Neural cell (in vitro differentiated cells): Measurements from ENCODE around the gene PPP3R2. TPM values are rescaled to one million over a fixed set of nuclear protein-coding genes. Genes with fewer than 3 reads are reported as not detected.

Source experiments
- H2AFZ ChIP-seq: fragments of 200-600, 300-800 bp; sonication (generic), shearing (Covaris generic); 2 replicates; pipeline ENCODE4 v1.6.0; 2014; ENCODE audit warnings: low read depth, mild to moderate bottlenecking, antibody characterized with exemption, low read length, moderate library complexity
- H3F3A ChIP-seq: fragments of 200-600 bp; shearing (Covaris generic); 2 replicates; pipeline ENCODE4 v1.6.1; 2016; ENCODE audit warnings: mild to moderate bottlenecking, moderate library complexity, mixed read lengths, antibody characterized with exemption, low read length; ENCODE audit not compliant: insufficient read depth, poor library complexity, severe bottlenecking
- H3K27ac ChIP-seq: fragments of 200-600, 300-800 bp; sonication (generic), shearing (Covaris generic); 2 replicates; pipeline ENCODE4 v1.5.1; 2014; ENCODE audit warnings: mild to moderate bottlenecking, low read length, moderate library complexity
- H3K27me3 ChIP-seq: fragments of 300-800, 200-600 bp; sonication (generic), shearing (Covaris generic); 2 replicates; pipeline ENCODE4 v1.6.0; 2014; ENCODE audit warnings: mild to moderate bottlenecking, low read depth, low read length, moderate library complexity; ENCODE audit not compliant: insufficient read depth
- H3K36me3 ChIP-seq: fragments of 300-800, 200-600 bp; sonication (generic), shearing (Covaris generic); 2 replicates; pipeline ENCODE4 v1.5.1; 2014; ENCODE audit warnings: mild to moderate bottlenecking, antibody characterized with exemption, low read length, moderate library complexity; ENCODE audit not compliant: insufficient read depth
- H3K4me2 ChIP-seq: fragments of 300-800, 200-600 bp; sonication (generic), shearing (Covaris generic); 2 replicates; pipeline ENCODE4 v1.6.0; 2014; ENCODE audit warnings: mild to moderate bottlenecking, low read length
- H3K4me3 ChIP-seq: fragments of 300-800, 200-600 bp; sonication (generic), shearing (Covaris generic); 2 replicates; pipeline ENCODE4 v1.5.1; 2014; ENCODE audit warnings: mild to moderate bottlenecking, low read length, moderate library complexity
- H3K79me2 ChIP-seq: fragments of 200-600 bp; shearing (Covaris generic); replicated peaks from 2 replicates; pipeline ENCODE4 v1.6.0; 2014; ENCODE audit warnings: mild to moderate bottlenecking, low read length, moderate library complexity; ENCODE audit not compliant: insufficient read depth
- H3K9ac ChIP-seq: fragments of 300-800, 200-600 bp; sonication (generic), shearing (Covaris generic); 2 replicates; pipeline ENCODE4 v1.6.1; 2016; ENCODE audit warnings: mild to moderate bottlenecking, low read length, mixed read lengths
- H3K9me2 ChIP-seq: fragments of 200-600 bp; shearing (Covaris generic); 2 replicates; pipeline ENCODE4 v1.6.1; 2016; ENCODE audit warnings: mild to moderate bottlenecking, low read length, mixed read lengths; ENCODE audit not compliant: insufficient read depth
- H3K9me3 ChIP-seq: fragments of 200-600, 300-800 bp; sonication (generic), shearing (Covaris generic); 2 replicates; pipeline ENCODE4 v1.6.1; 2016; ENCODE audit warnings: mild to moderate bottlenecking, mixed run types, low read length, moderate library complexity, mixed read lengths
- H4K20me1 ChIP-seq: fragments of 200-600 bp; shearing (Covaris generic); 2 replicates; pipeline ENCODE4 v1.6.1; 2016; ENCODE audit warnings: mild to moderate bottlenecking, mixed run types; ENCODE audit not compliant: insufficient read depth
- CTCF ChIP-seq: fragments of 450-650 bp; IDR thresholded peaks from 2 replicates; pipeline ENCODE4 v1.5.1; 2014; ENCODE audit warnings: antibody characterized with exemption, mild to moderate bottlenecking, moderate library complexity; ENCODE audit not compliant: poor library complexity, severe bottlenecking
- EP300 ChIP-seq: fragments of 450-650 bp; conservative IDR thresholded peaks from 2 replicates; pipeline ENCODE4 v1.6.1; 2014; ENCODE audit warnings: antibody characterized with exemption, mild to moderate bottlenecking, moderate library complexity; ENCODE audit not compliant: poor library complexity, severe bottlenecking
- EZH2 ChIP-seq: fragments of 200-600, 300-800 bp; shearing (Covaris generic), sonication (generic); IDR thresholded peaks from 2 replicates; pipeline ENCODE4 v1.6.1; 2014; ENCODE audit warnings: antibody characterized with exemption, low read length, borderline replicate concordance, mild to moderate bottlenecking; ENCODE audit not compliant: insufficient read depth, poor library complexity, severe bottlenecking
- MXI1 ChIP-seq: fragments of 450-650 bp; conservative IDR thresholded peaks from 2 replicates; pipeline ENCODE4 v1.6.1; 2014; ENCODE audit warnings: antibody characterized with exemption, mild to moderate bottlenecking; ENCODE audit not compliant: poor library complexity, severe bottlenecking
- POLR2AphosphoS5 ChIP-seq: IDR thresholded peaks from 2 replicates; pipeline ENCODE4 v1.6.1; 2012
- RAD21 ChIP-seq: fragments of 450-650 bp; conservative IDR thresholded peaks from 2 replicates; pipeline ENCODE4 v1.6.1; 2014; ENCODE audit warnings: antibody characterized with exemption, mild to moderate bottlenecking, moderate library complexity
- SMC3 ChIP-seq: fragments of 450-650 bp; conservative IDR thresholded peaks from 2 replicates; pipeline ENCODE4 v1.6.1; 2014; ENCODE audit warnings: antibody characterized with exemption, mild to moderate bottlenecking, moderate library complexity; ENCODE audit not compliant: poor library complexity
- TAF1 ChIP-seq: IDR thresholded peaks from 2 replicates; pipeline ENCODE4 v1.6.1; 2012; ENCODE audit warnings: low read depth
- polyA plus RNA-seq: library from polyadenylated mRNA; depleted of rRNA; stranded (reverse); fragments of >200 nt; gene quantifications from 2 replicates; pipeline ENCODE4 v1.2.3, GENCODE V29; 2014
- TF ChIP-seq, protein P1 (sequence below): IDR thresholded peaks from 2 replicates; pipeline ENCODE4 v1.6.1; 2012; ENCODE audit warnings: borderline replicate concordance

PPP3R2 gene
- polyA plus RNA-seq, 1 donor from 2014 or later: not detected

DNA sequence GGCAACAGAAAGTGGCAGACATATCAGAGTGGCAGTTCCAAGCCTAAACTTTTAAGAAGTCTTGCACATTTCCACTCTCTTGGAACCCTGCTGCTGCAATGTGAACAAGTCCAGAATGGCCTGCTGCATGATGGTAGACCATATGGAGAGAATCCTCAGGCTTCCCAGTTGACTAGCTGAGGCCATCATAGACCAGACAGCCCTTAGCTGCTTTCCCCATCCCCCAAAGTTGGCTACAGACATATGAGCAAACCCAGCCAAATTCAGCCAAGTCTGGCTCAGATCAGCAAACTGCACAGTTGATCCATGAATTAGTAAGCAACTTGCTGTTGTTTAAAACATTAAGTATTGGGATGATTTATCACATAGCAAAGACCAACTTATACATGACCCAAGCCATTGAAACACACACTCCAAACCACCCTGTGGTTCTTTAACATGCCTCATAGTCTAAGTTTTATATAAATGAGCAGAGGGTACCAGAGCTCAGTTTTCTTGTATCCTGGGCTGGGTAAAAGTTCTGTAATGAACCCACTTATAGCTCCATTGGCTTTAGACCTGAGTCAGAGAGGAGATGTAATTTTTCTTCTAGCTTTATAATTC lies 19.9 kb downstream of the PPP3R2 start:
- H3K27me3 ChIP-seq: no peaks in the 10 kb centered on the region
- no peak overlapping the region for H3K9ac ChIP-seq
- no peaks in the 10 kb centered on the region for H3K9me3 ChIP-seq
- no peaks in the 10 kb centered on the region for H3K36me3 ChIP-seq
- H2AFZ ChIP-seq: no peak overlapping the region
- no peaks in the 10 kb centered on the region for H3F3A ChIP-seq
- H3K4me3 ChIP-seq: no peak overlapping the region
- H3K9me2 ChIP-seq: no peaks in the 10 kb centered on the region
- no peak overlapping the region for H3K4me2 ChIP-seq
- H3K79me2 ChIP-seq: no peaks in the 10 kb centered on the region
- TF ChIP-seq MXI1 (no peak), TAF1 (no peak), EZH2 (no peak), SMC3 (no peak), POLR2AphosphoS5 (no peak)
- TF ChIP-seq, protein P1, sequence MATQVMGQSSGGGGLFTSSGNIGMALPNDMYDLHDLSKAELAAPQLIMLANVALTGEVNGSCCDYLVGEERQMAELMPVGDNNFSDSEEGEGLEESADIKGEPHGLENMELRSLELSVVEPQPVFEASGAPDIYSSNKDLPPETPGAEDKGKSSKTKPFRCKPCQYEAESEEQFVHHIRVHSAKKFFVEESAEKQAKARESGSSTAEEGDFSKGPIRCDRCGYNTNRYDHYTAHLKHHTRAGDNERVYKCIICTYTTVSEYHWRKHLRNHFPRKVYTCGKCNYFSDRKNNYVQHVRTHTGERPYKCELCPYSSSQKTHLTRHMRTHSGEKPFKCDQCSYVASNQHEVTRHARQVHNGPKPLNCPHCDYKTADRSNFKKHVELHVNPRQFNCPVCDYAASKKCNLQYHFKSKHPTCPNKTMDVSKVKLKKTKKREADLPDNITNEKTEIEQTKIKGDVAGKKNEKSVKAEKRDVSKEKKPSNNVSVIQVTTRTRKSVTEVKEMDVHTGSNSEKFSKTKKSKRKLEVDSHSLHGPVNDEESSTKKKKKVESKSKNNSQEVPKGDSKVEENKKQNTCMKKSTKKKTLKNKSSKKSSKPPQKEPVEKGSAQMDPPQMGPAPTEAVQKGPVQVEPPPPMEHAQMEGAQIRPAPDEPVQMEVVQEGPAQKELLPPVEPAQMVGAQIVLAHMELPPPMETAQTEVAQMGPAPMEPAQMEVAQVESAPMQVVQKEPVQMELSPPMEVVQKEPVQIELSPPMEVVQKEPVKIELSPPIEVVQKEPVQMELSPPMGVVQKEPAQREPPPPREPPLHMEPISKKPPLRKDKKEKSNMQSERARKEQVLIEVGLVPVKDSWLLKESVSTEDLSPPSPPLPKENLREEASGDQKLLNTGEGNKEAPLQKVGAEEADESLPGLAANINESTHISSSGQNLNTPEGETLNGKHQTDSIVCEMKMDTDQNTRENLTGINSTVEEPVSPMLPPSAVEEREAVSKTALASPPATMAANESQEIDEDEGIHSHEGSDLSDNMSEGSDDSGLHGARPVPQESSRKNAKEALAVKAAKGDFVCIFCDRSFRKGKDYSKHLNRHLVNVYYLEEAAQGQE: no peak
- H3K27ac ChIP-seq: no peak overlapping the region
- no peaks in the 10 kb centered on the region for H4K20me1 ChIP-seq

- H4K20me1 ChIP-seq: no peaks in the 10 kb centered on the region
- no peak overlapping the region for H3K4me3 ChIP-seq
- H3K9me3 ChIP-seq: no peaks in the 10 kb centered on the region
- H2AFZ ChIP-seq: no peak overlapping the region
- H3K9me2 ChIP-seq: no peaks in the 10 kb centered on the region
- no peaks in the 10 kb centered on the region for H3K36me3 ChIP-seq
- no peak overlapping the region for H3K4me2 ChIP-seq
- no peaks in the 10 kb centered on the region for H3K27me3 ChIP-seq
- H3F3A ChIP-seq: no peaks in the 10 kb centered on the region
- no peaks in the 10 kb centered on the region for H3K79me2 ChIP-seq
- TF ChIP-seq MXI1 (no peak), SMC3 (no peak), POLR2AphosphoS5 (no peak), RAD21 (no peak), CTCF (no peak), EZH2 (no peak), TAF1 (no peak), EP300 (no peak)
- TF ChIP-seq, protein P1: no peak
- no peak overlapping the region for H3K27ac ChIP-seq
- H3K9ac ChIP-seq: no peak overlapping the region
Measured at GRCh38 chr9:101572316-101572715, 22.5 kb downstream of the PPP3R2 start.
